Measurements from ENCODE around the gene GOLGA8B. TPM values are rescaled to one million over a fixed set of nuclear protein-coding genes. Genes with fewer than 3 reads are reported as not detected.

Gene GOLGA8B
- total and polyA plus RNA-seq, 12 donors: 11.4 to 250 (median 61.1) TPM

GRCh38 chr15:34619151-34619550 is 35.7 kb upstream of the GOLGA8B start:
- peaks cover 3% of the 10 kb centered on the region for H3K27me3 ChIP-seq
- no peaks in the 10 kb centered on the region for H3K4me1 ChIP-seq (replicated peaks in 1 of 2)
- WGBS, 4 donors: 88 to 91% (median 89%) methylated on average over 7 of the region's 7 CpGs
- H3K27ac ChIP-seq: no peak overlapping the region
- no peaks in the 10 kb centered on the region for H3K36me3 ChIP-seq (replicated peaks in 1 of 2)
- DNase-seq: no peak
- TF ChIP-seq POLR2A (IDR thresholded peaks at IDR 0.05): no peak
- TF ChIP-seq, protein P1, sequence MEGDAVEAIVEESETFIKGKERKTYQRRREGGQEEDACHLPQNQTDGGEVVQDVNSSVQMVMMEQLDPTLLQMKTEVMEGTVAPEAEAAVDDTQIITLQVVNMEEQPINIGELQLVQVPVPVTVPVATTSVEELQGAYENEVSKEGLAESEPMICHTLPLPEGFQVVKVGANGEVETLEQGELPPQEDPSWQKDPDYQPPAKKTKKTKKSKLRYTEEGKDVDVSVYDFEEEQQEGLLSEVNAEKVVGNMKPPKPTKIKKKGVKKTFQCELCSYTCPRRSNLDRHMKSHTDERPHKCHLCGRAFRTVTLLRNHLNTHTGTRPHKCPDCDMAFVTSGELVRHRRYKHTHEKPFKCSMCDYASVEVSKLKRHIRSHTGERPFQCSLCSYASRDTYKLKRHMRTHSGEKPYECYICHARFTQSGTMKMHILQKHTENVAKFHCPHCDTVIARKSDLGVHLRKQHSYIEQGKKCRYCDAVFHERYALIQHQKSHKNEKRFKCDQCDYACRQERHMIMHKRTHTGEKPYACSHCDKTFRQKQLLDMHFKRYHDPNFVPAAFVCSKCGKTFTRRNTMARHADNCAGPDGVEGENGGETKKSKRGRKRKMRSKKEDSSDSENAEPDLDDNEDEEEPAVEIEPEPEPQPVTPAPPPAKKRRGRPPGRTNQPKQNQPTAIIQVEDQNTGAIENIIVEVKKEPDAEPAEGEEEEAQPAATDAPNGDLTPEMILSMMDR (IDR thresholded peaks at IDR 0.05): no peak
- intact Hi-C loops (cut with DNase I): no loop called here
- H3K4me3 ChIP-seq: no peak overlapping the region
- H3K9me3 ChIP-seq (replicated peaks in 1 of 3): no peaks in the 10 kb centered on the region

DNA sequence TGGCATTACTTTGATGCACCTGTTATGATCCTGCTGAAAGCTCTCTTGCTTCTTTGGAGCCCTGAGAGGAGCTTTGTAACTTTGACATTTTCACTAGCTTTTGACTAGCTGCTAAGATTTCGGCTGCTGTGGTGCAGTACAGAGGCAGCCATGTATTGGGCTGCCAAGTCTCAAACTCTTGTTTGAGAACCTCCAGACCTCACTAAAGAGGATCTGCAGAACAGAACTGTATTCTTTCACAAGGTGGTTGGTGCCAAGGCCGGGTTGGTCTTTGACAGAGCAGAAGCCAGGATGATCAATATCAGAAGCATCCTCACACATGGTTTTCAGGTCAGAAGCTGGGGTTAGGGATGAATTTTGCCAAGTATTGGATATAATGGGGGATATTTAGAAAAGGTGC is 34.6 kb upstream of the GOLGA8B start:
- Histone ChIP-seq H3K27ac (no peak overlapping the region), H3K4me3 (no peak overlapping the region), H3K27me3 (peaks cover 9% of the 10 kb centered on the region), H3K9me3 (replicated peaks in 1 of 3) (no peaks in the 10 kb centered on the region), H3K4me1 (replicated peaks in 1 of 2) (no peaks in the 10 kb centered on the region), H3K36me3 (replicated peaks in 1 of 2) (no peaks in the 10 kb centered on the region)
- DNase-seq: no peak
- WGBS, 4 donors: 68 to 82% (median 78%) methylated on average over 2 of the region's 2 CpGs
- TF ChIP-seq, protein P1 (IDR thresholded peaks at IDR 0.05): no peak
- no peak for TF ChIP-seq POLR2A (IDR thresholded peaks at IDR 0.05)
- intact Hi-C loops (cut with DNase I): no loop called here

DNA sequence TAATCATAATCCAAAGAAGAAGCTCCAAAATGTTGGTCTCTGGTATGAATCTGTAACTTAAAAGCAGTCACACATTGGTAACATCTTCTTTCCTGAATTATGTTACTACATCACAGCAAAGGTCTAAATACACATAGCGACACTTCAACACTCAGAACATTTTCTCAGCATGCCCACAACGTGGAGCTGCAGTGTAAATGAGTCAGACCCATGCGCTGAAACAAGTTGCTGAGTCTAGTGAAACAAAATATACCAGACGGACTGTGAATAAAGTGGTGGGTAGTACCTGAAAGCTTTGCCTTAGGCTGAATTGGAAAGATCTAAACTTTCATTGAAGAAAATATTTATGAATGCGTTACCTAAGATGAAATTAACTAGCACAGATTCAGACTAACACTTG is 33.2 kb upstream of the GOLGA8B start:
- H3K36me3 ChIP-seq (replicated peaks in 1 of 2): no peaks in the 10 kb centered on the region
- TF ChIP-seq, protein P1 (IDR thresholded peaks at IDR 0.05): no peak
- no peak for TF ChIP-seq POLR2A (IDR thresholded peaks at IDR 0.05)
- no peak for DNase-seq
- no peaks in the 10 kb centered on the region for H3K4me1 ChIP-seq (replicated peaks in 1 of 2)
- peaks cover 12% of the 10 kb centered on the region for H3K27me3 ChIP-seq
- no peak overlapping the region for H3K4me3 ChIP-seq
- no peaks in the 10 kb centered on the region for H3K9me3 ChIP-seq (replicated peaks in 1 of 3)
- intact Hi-C loops (cut with DNase I): no loop called here
- 33 to 46% (median 41%) methylated on average over 5 of the region's 5 CpGs for WGBS, 4 donors
- no peak overlapping the region for H3K27ac ChIP-seq

DNA sequence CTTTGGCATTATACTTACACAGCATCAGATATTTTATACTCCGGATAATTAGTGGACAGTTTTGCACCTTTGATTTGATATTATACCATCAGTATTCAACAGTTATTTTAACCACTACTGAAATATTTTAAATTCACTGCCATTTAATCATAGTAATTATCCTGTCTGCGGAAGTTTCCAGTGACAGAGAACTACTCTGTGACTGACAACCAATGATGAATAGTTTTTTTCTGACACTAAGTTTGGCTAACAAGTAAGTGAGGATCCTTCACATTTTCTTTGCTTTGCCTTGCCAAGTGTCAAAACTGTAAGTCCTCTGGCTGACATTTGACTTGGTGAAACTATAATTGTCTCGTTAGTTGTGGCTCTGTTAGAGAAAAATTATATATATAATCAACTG is 30.5 kb upstream of the GOLGA8B start:
- Histone ChIP-seq H3K36me3 (replicated peaks in 1 of 2) (no peaks in the 10 kb centered on the region), H3K4me1 (replicated peaks in 1 of 2) (no peaks in the 10 kb centered on the region), H3K9me3 (replicated peaks in 1 of 3) (no peaks in the 10 kb centered on the region), H3K27ac (no peak overlapping the region), H3K27me3 (peaks cover 23% of the 10 kb centered on the region), H3K4me3 (no peak overlapping the region)
- TF ChIP-seq, protein P1 (IDR thresholded peaks at IDR 0.05): no peak
- TF ChIP-seq POLR2A (IDR thresholded peaks at IDR 0.05): no peak
- 75 to 81% (median 76%) methylated on average over 3 of the region's 3 CpGs for WGBS, 4 donors
- intact Hi-C loops (cut with DNase I): no loop called here
- no peak for DNase-seq

All from adrenal gland (tissue), 12 donors.